Loucy (cell line): ENCODE data around the gene ZNF668.

ENCODE experiments used
- EZH2phosphoT487 ChIP-seq: fragments of 200-600 bp; IDR thresholded peaks from 2 replicates; pipeline ENCODE4 v1.6.1; 2018; ENCODE audit warnings: antibody characterized with exemption, mild to moderate bottlenecking, moderate library complexity, borderline replicate concordance
- TF ChIP-seq, protein P1 (sequence below): fragments of 200-600 bp; sonication (generic); conservative IDR thresholded peaks from 2 replicates; pipeline ENCODE4 v1.5.1; 2014; ENCODE audit warnings: mild to moderate bottlenecking, antibody characterized with exemption, low read length

DNA sequence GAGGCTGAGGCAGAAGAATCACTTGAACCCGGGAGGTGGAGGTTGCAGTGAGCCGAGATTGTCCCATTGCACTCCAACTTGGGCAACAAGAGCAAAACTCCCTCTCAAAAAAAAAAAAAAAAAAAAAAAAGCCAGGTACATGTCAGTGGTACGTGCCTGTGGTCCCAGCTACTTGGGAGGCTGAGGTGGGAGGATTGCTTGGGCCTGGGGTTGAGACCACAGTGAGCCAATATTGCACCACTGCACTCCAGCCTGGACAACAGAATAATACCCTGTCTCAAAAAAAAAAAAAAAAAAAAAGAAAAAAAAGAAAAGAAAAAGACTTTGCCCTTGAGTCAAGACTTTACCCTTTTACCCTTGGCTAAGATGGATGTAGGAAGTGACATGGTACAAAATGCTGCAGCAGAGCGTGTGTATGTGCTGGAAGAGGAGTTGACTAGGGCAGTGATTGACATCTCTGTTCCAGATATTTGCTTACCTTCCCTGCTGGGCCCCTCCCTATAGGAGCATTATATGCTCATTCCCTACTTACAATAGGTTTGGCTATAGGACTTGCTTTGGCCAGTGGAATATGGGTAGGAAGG lies 30.1 kb downstream of the ZNF668 start:
- TF ChIP-seq, protein P1, sequence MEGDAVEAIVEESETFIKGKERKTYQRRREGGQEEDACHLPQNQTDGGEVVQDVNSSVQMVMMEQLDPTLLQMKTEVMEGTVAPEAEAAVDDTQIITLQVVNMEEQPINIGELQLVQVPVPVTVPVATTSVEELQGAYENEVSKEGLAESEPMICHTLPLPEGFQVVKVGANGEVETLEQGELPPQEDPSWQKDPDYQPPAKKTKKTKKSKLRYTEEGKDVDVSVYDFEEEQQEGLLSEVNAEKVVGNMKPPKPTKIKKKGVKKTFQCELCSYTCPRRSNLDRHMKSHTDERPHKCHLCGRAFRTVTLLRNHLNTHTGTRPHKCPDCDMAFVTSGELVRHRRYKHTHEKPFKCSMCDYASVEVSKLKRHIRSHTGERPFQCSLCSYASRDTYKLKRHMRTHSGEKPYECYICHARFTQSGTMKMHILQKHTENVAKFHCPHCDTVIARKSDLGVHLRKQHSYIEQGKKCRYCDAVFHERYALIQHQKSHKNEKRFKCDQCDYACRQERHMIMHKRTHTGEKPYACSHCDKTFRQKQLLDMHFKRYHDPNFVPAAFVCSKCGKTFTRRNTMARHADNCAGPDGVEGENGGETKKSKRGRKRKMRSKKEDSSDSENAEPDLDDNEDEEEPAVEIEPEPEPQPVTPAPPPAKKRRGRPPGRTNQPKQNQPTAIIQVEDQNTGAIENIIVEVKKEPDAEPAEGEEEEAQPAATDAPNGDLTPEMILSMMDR = no peak
- TF ChIP-seq EZH2phosphoT487 = no peak
